Thyroid gland (tissue), 4 donors: ENCODE measurements around the gene LPCAT2.

ENCODE experiments used
- POLR2A ChIP-seq, 2 donors: fragments of 450-650 bp; IDR thresholded peaks; one replicate each; pipeline ENCODE4 v1.6.1; 2017; ENCODE audit warnings: antibody characterized with exemption in 2 of 2, mild to moderate bottlenecking in 2 of 2, moderate library complexity in 1 of 2
- TF ChIP-seq, protein P1 (sequence below), 6 experiments: fragments of 200-600 bp in 3 of 6; fragments of 450-650 bp in 3 of 6; sonication (generic) in 3 of 6; IDR thresholded peaks; one replicate each; pipeline ENCODE4 v1.5.1; 2016 to 2019; ENCODE audit warnings: antibody characterized with exemption in 6 of 6, mild to moderate bottlenecking in 2 of 6, inconsistent platforms in 1 of 6, moderate library complexity in 1 of 6

DNA sequence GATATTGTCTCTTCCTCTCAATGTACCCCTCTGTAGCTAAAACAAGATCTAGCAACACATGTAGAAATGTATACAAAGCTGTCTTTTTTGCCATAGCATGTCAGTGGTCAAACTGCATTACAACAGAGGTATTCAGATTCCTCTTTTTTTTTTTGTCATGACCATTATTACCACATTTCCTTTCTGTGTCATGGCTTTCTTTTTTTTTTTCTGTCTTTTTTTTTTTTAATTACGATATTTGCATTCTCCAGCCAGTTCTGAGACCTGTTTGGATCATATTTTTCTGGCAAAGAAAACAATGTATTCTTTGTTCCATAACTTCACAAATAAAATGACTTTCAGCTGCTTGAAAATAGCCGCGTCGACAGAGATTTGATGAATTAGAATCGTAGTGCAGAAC, 30.2 kb downstream of the LPCAT2 start:
- TF ChIP-seq, protein P1, sequence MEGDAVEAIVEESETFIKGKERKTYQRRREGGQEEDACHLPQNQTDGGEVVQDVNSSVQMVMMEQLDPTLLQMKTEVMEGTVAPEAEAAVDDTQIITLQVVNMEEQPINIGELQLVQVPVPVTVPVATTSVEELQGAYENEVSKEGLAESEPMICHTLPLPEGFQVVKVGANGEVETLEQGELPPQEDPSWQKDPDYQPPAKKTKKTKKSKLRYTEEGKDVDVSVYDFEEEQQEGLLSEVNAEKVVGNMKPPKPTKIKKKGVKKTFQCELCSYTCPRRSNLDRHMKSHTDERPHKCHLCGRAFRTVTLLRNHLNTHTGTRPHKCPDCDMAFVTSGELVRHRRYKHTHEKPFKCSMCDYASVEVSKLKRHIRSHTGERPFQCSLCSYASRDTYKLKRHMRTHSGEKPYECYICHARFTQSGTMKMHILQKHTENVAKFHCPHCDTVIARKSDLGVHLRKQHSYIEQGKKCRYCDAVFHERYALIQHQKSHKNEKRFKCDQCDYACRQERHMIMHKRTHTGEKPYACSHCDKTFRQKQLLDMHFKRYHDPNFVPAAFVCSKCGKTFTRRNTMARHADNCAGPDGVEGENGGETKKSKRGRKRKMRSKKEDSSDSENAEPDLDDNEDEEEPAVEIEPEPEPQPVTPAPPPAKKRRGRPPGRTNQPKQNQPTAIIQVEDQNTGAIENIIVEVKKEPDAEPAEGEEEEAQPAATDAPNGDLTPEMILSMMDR (IDR thresholded peaks at IDR 0.05), result no peak
- no peak for TF ChIP-seq POLR2A (IDR thresholded peaks at IDR 0.05)
